BE2C (cell line): ENCODE measurements around the gene MSX2.

Source experiments
- DNase-seq: peaks from one replicate; pipeline ENCODE4 v3.0.0-alpha.2; 2020
- H3K27me3 ChIP-seq: fragments of 250-450 bp; sonication (Bioruptor Pico); 2 replicates; pipeline ENCODE4 v1.5.1; 2020; ENCODE audit warnings: mild to moderate bottlenecking
- H3K36me3 ChIP-seq: fragments of 250-450 bp; sonication (Bioruptor Pico); 2 replicates; pipeline ENCODE4 v1.5.1; 2020; ENCODE audit warnings: mild to moderate bottlenecking
- H3K4me1 ChIP-seq: fragments of 250-450 bp; sonication (Bioruptor Pico); 2 replicates; pipeline ENCODE4 v1.5.1; 2020
- H3K4me3 ChIP-seq: 2 replicates; pipeline ENCODE4 v1.5.1; 2011; ENCODE audit warnings: low read depth, low read length
- H3K9me3 ChIP-seq: fragments of 250-450 bp; sonication (Bioruptor Pico); 2 replicates; pipeline ENCODE4 v1.5.1; 2020
- TF ChIP-seq, protein P1 (sequence below): IDR thresholded peaks from 2 replicates; pipeline ENCODE4 v1.5.1; 2012; ENCODE audit warnings: mild to moderate bottlenecking, low read depth, low read length

The MSX2 gene

DNA sequence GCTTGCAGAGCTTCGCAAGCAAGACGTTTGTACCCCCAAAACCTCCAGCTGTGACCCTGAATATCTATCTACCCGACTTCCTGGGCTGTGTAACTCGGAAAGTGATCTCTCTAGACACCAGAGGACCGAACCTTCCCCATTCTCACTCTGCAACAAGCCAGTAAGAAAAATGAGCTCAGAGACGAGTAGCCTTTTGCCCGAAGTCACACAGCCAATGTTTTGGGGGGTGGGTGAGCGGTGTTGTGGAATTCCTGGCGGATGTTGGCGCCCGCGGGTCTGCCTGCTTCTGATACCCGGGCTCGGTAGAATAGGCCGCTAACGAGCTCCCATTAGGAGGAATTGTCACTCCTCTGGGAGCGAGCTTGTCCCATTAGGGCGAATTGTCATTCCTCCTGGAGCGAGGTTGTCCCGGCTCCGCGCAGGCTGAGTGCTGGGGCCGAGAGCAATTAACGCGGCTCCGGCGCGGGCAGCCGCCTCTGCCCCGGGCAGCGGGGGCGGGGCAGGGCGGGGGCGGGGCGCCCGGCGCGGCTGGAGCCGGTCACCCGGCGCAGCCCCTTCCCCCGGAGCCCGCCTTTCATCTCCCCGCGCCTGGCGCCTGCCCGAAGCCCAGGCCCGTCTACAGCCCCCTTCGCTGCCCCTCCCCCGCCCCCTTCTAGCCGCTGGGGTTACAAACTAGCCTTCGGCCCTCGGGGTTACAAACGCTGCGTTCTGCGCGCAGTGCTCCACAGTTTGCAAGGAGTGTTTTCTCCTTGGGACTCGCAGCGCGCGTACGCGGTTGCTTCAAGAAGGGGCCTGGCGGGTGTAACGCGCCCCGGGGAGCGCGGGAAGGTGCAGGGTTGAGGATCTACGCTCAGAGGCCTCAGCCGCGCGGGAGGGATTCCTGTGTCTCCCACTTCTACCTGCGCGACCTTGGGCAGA is 3.5 kb upstream of the MSX2 start:
- 0 out of 2 replicates have a peak, but pooled peaks cover 4% of the 10 kb centered on the region for H3K36me3 ChIP-seq
- peak; percentile 78 for DNase-seq
- H3K27me3 ChIP-seq = peaks cover 12% of the 10 kb centered on the region
- no peaks in the 10 kb centered on the region for H3K9me3 ChIP-seq
- TF ChIP-seq, protein P1, sequence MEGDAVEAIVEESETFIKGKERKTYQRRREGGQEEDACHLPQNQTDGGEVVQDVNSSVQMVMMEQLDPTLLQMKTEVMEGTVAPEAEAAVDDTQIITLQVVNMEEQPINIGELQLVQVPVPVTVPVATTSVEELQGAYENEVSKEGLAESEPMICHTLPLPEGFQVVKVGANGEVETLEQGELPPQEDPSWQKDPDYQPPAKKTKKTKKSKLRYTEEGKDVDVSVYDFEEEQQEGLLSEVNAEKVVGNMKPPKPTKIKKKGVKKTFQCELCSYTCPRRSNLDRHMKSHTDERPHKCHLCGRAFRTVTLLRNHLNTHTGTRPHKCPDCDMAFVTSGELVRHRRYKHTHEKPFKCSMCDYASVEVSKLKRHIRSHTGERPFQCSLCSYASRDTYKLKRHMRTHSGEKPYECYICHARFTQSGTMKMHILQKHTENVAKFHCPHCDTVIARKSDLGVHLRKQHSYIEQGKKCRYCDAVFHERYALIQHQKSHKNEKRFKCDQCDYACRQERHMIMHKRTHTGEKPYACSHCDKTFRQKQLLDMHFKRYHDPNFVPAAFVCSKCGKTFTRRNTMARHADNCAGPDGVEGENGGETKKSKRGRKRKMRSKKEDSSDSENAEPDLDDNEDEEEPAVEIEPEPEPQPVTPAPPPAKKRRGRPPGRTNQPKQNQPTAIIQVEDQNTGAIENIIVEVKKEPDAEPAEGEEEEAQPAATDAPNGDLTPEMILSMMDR = no peak
- peak overlapping the region; percentile 59 for H3K4me3 ChIP-seq
- peaks cover 25% of the 10 kb centered on the region for H3K4me1 ChIP-seq

DNA sequence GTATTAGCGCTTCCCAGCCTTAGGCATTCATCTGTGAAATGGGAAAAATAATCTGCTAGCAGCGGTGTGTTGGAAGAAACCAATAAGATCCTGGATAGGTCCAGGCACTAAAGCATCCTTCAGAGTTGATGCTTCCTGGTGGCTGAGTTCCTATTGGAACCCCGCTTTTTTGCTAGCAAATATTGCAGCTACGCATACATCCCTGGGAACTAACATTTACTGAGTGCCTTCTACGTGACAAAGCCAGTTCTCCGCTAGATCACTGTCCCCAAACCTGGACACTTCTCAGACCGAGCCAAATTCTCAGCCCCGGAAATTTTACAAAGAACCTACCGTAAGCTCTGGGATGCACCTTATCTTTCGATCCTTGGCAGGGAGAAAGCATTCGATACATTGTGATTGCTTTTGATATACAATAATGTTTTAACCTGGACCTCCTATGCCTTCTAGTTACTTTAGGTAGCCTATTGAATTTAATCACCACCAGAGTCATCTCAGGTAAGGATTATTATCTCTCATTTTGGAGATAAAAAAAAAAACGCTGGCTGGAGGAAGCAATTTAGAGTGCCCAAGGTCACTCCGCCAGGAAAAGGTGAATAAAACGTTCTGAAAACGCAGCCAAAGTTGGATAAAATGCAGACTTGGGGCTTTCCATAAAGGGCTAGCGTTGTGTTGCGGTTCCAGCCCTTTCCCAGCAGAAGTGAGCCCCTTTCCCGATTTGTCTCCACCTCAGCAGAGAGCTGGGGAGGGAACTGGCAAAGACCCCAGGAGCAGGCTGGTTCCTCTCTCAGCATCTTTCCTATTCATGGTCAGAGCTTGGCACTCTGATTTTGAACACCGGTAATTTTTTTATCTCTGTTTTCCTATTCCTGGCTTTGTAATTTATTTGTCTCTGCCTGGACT is 2.6 kb upstream of the MSX2 start:
- H3K36me3 ChIP-seq = 0 out of 2 replicates have a peak, but pooled peaks cover 4% of the 10 kb centered on the region
- H3K9me3 ChIP-seq = no peaks in the 10 kb centered on the region
- H3K4me3 ChIP-seq = peak overlapping the region; percentile 59
- DNase-seq = no peak
- TF ChIP-seq, protein P1 = no peak
- peaks cover 25% of the 10 kb centered on the region for H3K4me1 ChIP-seq
- peaks cover 12% of the 10 kb centered on the region for H3K27me3 ChIP-seq

DNA sequence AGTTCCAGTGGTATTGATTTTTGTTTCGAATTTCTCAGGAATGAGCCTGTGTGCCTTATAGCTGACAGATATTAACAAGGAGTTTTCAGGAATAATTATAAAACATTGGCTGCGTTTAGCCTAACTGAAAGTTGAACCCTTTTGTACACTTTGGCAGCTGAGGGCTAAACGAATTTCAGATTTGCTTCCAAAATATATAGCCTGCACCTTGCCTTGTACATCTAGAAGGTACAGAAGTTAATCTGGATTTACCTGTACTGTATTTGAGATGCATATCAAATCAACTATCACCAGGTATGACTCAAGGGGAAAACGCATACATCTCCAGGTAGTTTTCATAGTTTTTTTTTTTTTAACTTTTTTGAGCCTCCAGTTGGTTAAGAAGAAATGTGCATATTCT is 1.9 kb upstream of the MSX2 start:
- peaks cover 12% of the 10 kb centered on the region for H3K27me3 ChIP-seq

DNA sequence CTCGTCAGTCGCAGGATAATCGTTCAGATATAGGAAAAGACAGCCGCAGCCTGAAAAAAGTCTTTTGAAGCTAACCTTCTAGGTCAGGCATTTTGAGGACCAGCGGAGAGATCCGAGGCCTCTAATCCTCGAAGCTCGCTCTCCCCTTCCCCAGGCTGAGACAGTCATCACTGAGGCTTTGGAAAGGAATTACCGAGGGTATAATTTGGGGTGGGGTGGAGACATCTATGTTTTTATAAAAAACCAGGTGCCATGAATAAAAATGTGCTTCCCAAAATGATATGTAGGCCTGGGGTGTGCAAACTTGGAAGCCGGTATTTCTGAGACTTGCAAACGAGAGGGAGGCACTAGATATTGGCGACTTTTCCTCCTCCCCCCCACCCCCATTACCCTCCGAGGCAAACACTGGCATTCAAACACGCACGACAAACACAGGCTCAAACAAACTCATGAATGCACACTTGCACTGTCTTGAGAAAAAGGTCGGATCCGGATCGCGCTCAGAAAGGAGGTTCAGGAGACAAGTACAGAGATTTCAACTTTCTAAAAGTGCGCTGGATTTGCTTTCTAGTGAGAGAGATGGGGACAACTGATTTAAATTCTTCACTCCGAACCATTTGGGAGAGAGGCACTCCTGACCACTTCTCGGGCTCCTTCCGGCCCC is 935 bp upstream of the MSX2 start:
- peak overlapping the region; percentile 88 for H3K4me3 ChIP-seq
- TF ChIP-seq, protein P1 = no peak
- peaks cover 19% of the 10 kb centered on the region for H3K4me1 ChIP-seq
- peaks cover 12% of the 10 kb centered on the region for H3K27me3 ChIP-seq
- 0 out of 2 replicates have a peak, but pooled peaks cover 4% of the 10 kb centered on the region for H3K36me3 ChIP-seq
- DNase-seq = no peak
- no peaks in the 10 kb centered on the region for H3K9me3 ChIP-seq

More for the DNA sequence above, 1.9 kb upstream of the MSX2 start:
- Histone ChIP-seq H3K9me3 (no peaks in the 10 kb centered on the region), H3K36me3 (0 out of 2 replicates have a peak, but pooled peaks cover 4% of the 10 kb centered on the region), H3K4me1 (peaks cover 25% of the 10 kb centered on the region), H3K4me3 (no peak overlapping the region)
- DNase-seq = no peak
- TF ChIP-seq, protein P1 = no peak

DNA sequence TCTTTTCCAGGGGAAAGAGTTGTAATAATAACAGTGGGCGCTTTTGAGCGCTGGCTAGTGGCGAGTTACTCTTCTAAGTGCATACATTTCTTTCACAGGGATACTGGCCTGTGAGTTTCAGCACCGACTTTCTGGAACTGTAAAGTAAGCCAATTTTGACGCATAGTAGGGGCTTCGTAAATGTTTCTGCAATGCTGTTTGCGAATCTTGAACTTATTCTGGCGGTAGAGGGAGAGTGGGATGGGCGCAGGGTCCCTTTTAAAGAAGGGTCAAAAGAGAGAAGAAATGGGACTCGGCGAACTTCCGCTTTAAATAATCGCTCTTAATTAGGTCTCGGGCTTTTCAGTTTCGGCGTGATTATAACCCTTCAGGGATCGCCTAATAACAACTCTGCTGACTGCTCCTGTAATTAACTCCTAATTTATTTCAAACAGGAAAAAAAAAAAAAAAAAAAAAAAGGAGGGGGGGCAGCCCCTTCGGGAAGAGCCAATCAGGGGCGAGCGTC is 351 bp upstream of the MSX2 start:
- Histone ChIP-seq H3K36me3 (0 out of 2 replicates have a peak, but pooled peaks cover 4% of the 10 kb centered on the region), H3K9me3 (no peaks in the 10 kb centered on the region), H3K4me1 (peaks cover 13% of the 10 kb centered on the region), H3K27me3 (peaks cover 12% of the 10 kb centered on the region), H3K4me3 (peak overlapping the region; percentile 88)
- peak; percentile 32 for DNase-seq
- TF ChIP-seq, protein P1 = no peak
